ENCODE data around the gene STAT4. TPM values are rescaled to one million over a fixed set of nuclear protein-coding genes. Genes with fewer than 3 reads are reported as not detected.
A peak's percentile ranks its signal among the peaks of the same experiment; 100 is the strongest.

Gene STAT4
- total RNA-seq, 4 donors from 2014 or later, result 3.1 to 9.1 TPM; not detected in 2

- H3K36me3 ChIP-seq, result no peaks in the 10 kb centered on the region
- no peaks in the 10 kb centered on the region for H3K27me3 ChIP-seq
- no peak overlapping the region for H3K4me3 ChIP-seq
- WGBS, 2 donors (ENCODE audit: low coverage in 1 of 2), result 97 to 100% methylated on average over 1 of the region's 1 CpG
- TF ChIP-seq POLR2AphosphoS5 (IDR thresholded peaks at IDR 0.05) (no peak), CTCF (IDR thresholded peaks at IDR 0.05) (no peak), POLR2A (IDR thresholded peaks at IDR 0.05) (no peak), EP300 (IDR thresholded peaks at IDR 0.05; ENCODE audit: low read depth) (no peak)
- intact Hi-C loops (cut with DNase I; ENCODE audit: low total_unique reads), result no loop called here
- H3K4me1 ChIP-seq, result no peaks in the 10 kb centered on the region
- in situ Hi-C loops (cut with MboI; ENCODE audit: low pct_ligation_motif_present in 1 of 4, low pct_unique_long_range_greater_than_20kb in 1 of 4, low sequenced_read_pairs in 3 of 4), result loop anchor here (5.0 to 25.0 kb wide), 5 partner anchors 104 to 529 kb away; partner anchors contain the start of gene NABP1 (in 1 of the 4)
- no peak overlapping the region for H3K27ac ChIP-seq
- H3K9me3 ChIP-seq, result no peaks in the 10 kb centered on the region
- no peak for DNase-seq
Measured at GRCh38 chr2:191158747-191159146, 8.0 kb upstream of the STAT4 start.

- Histone ChIP-seq H3K27me3 (no peaks in the 10 kb centered on the region), H3K36me3 (no peaks in the 10 kb centered on the region), H3K9me3 (no peaks in the 10 kb centered on the region), H3K4me1 (no peaks in the 10 kb centered on the region), H3K27ac (no peak overlapping the region), H3K4me3 (no peak overlapping the region)
- intact Hi-C loops (cut with DNase I; ENCODE audit: low total_unique reads) (no loop called here), in situ Hi-C loops (cut with MboI; ENCODE audit: low pct_ligation_motif_present in 1 of 4, low pct_unique_long_range_greater_than_20kb in 1 of 4, low sequenced_read_pairs in 3 of 4) (loop anchor here (5.0 to 25.0 kb wide), 5 partner anchors 103 to 529 kb away; partner anchors contain the start of gene NABP1 (in 1 of the 4))
- no peak for DNase-seq
- TF ChIP-seq POLR2A (IDR thresholded peaks at IDR 0.05) (no peak), POLR2AphosphoS5 (IDR thresholded peaks at IDR 0.05) (no peak)
- 48 to 67% methylated on average over 2 of the region's 2 CpGs for WGBS, 2 donors (ENCODE audit: low coverage in 1 of 2)
Measured at GRCh38 chr2:191158193-191158592, 7.4 kb upstream of the STAT4 start.

GRCh38 chr2:191155608-191156071 lies 4.8 kb upstream of the STAT4 start:
- in situ Hi-C loops (cut with MboI; ENCODE audit: low pct_ligation_motif_present in 1 of 4, low pct_unique_long_range_greater_than_20kb in 1 of 4, low sequenced_read_pairs in 3 of 4), result loop anchor here (5.0 to 25.0 kb wide), 5 partner anchors 101 to 532 kb away; partner anchors contain the start of gene NABP1 (in 1 of the 4)
- intact Hi-C loops (cut with DNase I; ENCODE audit: low total_unique reads), result no loop called here
- H3K36me3 ChIP-seq, result no peaks in the 10 kb centered on the region
- H3K4me1 ChIP-seq, result peaks cover 0 to 8% (median 3%) of the 10 kb centered on the region in 4 donors
- peak; percentile 26 to 54 (median 46) for TF ChIP-seq CTCF (IDR thresholded peaks at IDR 0.05)
- TF ChIP-seq EP300 (IDR thresholded peaks at IDR 0.05; ENCODE audit: low read depth), result no peak
- TF ChIP-seq POLR2A (IDR thresholded peaks at IDR 0.05), result no peak
- no peak for DNase-seq
- H3K27me3 ChIP-seq, result no peaks in the 10 kb centered on the region
- no peak overlapping the region for H3K4me3 ChIP-seq
- 43 to 47% methylated on average over 1 of the region's 1 CpG for WGBS, 2 donors (ENCODE audit: low coverage in 1 of 2)
- no peaks in the 10 kb centered on the region for H3K9me3 ChIP-seq
- no peak overlapping the region for H3K27ac ChIP-seq

- in situ Hi-C loops (cut with MboI; ENCODE audit: low pct_ligation_motif_present in 1 of 4, low pct_unique_long_range_greater_than_20kb in 1 of 4, low sequenced_read_pairs in 3 of 4) (loop anchor here in 3 of 4 donors (10.0 to 25.0 kb wide), 4 partner anchors 99 to 534 kb away; partner anchors contain the start of gene NABP1 (in 1 of the 3)), intact Hi-C loops (cut with DNase I; ENCODE audit: low total_unique reads) (no loop called here)
- Histone ChIP-seq H3K4me3 (no peak overlapping the region), H3K27me3 (no peaks in the 10 kb centered on the region), H3K36me3 (no peaks in the 10 kb centered on the region), H3K27ac (no peak overlapping the region), H3K9me3 (no peaks in the 10 kb centered on the region), H3K4me1 (peaks cover 0 to 15% (median 3%) of the 10 kb centered on the region in 4 donors)
- no peak for DNase-seq
- TF ChIP-seq CTCF (IDR thresholded peaks at IDR 0.05), result no peak
- TF ChIP-seq EP300 (IDR thresholded peaks at IDR 0.05; ENCODE audit: low read depth), result no peak
- no peak for TF ChIP-seq POLR2AphosphoS5 (IDR thresholded peaks at IDR 0.05)
- no peak for TF ChIP-seq POLR2A (IDR thresholded peaks at IDR 0.05)
- WGBS, 2 donors (ENCODE audit: low coverage in 1 of 2), result 91 to 96% methylated on average over 2 of the region's 2 CpGs
Measured at GRCh38 chr2:191153716-191154115, 2.9 kb upstream of the STAT4 start.

All from transverse colon (tissue), 4 donors.